ENCODE results near the gene RAB11FIP4.

Gene RAB11FIP4

GRCh38 chr17:31509805-31510177 is 118.3 kb downstream of the RAB11FIP4 start:
- no peak for DNase-seq

DNA sequence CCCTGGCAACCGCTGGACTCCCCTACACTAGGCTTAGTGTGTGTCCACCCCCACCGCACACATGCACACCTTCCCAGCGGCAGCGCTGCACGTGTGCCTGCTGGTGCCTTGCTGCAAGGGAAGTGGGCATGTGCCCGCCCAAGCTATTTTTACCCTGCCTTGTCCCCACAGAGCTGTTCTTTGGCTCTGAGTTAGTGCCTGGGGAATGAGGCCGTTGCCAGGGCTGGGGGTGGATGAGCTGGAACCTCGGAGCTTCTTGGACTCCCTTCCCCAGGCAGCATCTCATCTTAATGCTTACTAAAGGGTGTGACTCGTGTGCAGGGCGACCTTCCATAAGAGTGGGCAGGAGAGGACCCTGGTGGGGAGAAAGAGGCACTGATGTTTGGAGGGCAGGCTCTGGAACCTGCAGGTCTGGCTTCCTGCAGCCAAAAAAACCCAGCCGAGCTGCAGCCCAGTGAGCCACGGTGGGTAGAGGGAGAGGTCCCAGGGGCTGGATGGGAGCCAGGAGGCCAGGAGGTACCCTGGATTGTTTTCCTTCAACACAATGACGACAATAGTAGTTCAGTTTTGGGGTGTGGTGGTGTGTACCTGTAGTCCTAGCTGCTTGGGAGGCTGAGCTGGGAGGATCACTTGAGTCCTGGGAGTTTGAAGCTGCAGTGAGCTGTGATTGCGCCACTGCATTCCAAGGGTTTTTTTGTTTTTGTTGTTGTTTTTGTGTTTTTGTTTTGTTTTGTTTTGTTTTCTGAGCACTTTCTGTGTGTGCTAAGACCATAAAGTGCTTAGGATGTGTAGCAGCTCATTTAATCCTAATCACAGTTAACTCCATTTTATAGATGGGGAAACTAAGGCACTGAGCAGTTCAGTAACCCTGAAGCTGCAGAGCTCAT is 119.1 kb downstream of the RAB11FIP4 start:
- DNase-seq, result no peak

- DNase-seq, result no peak
These were observed 119.7 kb downstream of the RAB11FIP4 start for GRCh38 chr17:31511195-31511578.

DNA sequence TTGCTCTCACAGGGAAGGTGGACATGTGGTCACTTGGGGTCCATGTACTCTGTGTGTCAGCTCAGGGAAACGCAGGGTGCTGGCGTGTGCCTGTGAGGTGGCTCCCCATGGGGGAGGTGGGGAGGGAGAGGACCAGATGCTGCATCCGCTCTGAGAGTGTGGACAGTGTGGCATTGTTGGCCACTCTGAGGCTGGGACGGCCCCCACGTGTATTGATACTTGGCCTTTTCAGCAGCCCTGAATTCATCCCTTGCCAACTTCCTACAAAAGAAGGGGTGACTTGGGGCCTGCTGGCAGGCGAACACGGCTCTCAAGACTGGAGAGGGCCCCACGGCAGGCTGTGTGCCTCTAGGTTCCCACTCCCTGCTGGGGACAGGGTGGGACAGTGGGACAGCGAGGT is 120.1 kb downstream of the RAB11FIP4 start:
- DNase-seq, result no peak

GRCh38 chr17:31512104-31512740 is 120.7 kb downstream of the RAB11FIP4 start:
- DNase-seq, result no peak

DNA sequence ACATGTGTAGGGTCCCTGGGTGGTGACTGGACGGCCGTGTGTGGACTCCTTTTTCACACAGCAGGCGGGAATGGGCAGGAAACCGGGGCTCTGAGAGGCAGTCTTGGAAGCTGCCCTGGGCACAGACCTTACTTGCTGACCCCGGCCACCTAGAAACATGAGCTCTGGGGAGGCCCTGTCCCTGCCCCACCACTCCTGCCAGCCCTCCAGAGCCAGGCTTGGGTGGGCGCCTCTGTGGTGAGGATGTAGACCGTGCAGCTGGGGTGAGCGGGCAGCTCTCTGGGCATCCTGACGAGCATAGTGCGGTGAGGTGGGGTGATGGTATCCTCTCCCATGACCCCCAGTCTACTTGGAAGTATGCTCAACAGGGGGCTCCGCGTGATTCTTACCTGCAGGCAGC is 121.3 kb downstream of the RAB11FIP4 start:
- DNase-seq, result no peak

DNA sequence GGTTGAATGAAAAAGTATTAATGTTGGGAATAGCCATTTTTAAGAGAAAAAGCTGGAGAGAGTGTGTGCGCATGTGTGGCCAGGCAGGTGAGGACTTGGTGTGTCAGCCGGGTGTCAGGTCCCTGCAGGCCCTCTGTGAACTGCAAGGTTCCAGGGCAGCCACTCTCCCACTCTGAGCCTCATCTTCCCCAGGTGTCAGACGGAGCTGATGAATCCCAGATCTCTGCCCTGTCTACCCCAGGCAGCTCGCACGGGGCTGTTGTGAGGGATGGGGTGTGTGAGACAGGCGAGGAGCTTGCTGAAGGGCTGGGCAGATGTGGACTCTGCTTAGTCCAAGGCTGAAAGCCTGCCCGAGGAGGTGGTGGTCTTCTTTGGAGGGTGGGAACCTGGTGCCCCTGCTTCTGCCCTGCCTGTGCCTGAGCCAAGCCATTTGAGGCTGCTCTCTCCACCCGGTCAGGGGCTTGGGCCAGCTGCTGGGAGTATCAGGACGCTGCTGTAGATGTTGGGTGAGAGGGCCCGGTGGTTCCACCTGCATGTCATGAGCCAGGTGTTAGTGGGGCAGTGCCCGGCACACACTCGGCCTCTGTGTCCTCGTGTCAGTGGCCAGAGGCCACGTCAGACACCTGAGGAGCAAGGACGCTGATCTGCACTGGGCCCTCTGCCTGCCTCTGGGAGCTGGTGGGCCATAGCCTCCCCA is 122.4 kb downstream of the RAB11FIP4 start:
- no peak for DNase-seq

- DNase-seq, result no peak
These were observed 123.8 kb downstream of the RAB11FIP4 start for GRCh38 chr17:31515267-31515666.

GRCh38 chr17:31517524-31517923 is 126.0 kb downstream of the RAB11FIP4 start:
- DNase-seq, result no peak

- DNase-seq, result no peak
These were observed 127.0 kb downstream of the RAB11FIP4 start for GRCh38 chr17:31518478-31518877.

DNA sequence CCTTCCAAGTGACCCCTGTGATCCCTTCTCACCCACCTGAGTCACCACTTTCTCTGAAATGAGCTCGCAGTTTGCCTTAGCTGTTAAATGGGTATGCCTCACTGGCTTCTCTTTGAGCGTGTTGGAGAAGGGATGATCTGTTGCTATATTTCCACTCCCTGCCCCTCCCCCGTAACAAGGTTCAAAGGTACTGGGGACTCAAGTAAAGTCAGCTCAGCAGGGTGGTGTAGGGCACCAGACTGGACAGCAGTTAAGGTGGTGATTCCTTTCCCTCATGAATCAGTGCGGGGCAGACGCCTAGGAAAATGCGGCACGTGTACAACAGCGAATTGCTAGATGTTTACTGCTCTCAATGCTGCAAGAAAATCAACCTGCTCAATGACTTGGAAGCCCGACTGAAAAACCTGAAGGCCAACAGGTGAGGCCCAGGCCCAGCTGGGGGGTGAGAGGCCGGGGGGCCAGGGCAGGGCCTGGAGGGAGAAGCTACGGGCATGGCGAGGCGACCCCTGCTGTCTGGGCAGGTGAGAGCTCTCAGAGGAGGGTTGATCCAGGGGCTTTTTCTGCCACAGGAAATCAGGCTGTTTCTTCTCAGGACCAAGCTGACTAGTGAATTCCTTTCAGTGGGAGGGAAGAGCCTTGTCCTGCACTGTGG is 130.3 kb downstream of the RAB11FIP4 start:
- DNase-seq, result no peak

DNA sequence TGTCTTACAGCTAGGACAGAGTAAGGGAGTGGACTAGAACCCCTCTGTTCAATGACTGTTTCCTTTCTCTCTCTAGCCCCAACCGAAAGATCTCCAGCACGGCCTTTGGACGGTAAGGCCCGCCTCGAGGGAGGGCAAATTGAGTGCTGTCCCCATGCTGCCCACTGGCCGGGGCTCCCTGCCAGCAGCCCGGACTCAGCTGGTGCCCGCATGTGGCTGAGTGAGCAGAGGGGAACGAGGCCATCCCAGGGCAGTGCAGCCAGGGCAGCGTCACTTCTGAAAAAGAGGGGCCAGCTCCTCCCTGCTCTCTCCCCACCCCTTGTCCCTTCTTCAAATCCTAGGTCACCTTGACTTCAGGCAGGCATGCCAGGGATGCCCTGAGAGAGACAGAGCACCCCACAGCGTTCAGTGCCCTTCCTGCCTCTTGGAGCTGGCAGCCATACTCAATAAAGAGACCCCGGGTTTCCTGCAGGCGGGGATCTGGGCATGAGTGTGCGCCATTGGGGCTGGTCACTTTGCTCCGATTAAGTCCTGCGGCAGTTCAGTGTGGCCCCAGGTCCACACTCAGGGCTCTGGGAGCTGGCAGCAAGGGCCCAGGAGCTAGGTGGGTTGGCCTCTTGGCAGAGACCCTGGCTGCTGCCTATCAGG is 130.9 kb downstream of the RAB11FIP4 start:
- DNase-seq, result no peak

- no peak for DNase-seq
These were observed 131.6 kb downstream of the RAB11FIP4 start for GRCh38 chr17:31522987-31523495.

- no peak for DNase-seq
These were observed 132.6 kb downstream of the RAB11FIP4 start for GRCh38 chr17:31523862-31524730.

- peak; percentile 67 for DNase-seq
These were observed 133.7 kb downstream of the RAB11FIP4 start for GRCh38 chr17:31524926-31525800.

- no peak for DNase-seq
These were observed 134.5 kb downstream of the RAB11FIP4 start for GRCh38 chr17:31525801-31526549.

- no peak for DNase-seq
These were observed 136.1 kb downstream of the RAB11FIP4 start for GRCh38 chr17:31527606-31528005.

GRCh38 chr17:31528291-31528874 is 136.9 kb downstream of the RAB11FIP4 start:
- no peak for DNase-seq

GRCh38 chr17:31529841-31530251 is 138.4 kb downstream of the RAB11FIP4 start:
- no peak for DNase-seq

Data from GDM1 (cell line).